ENCODE measurements around the gene ARHGAP24. TPM values are rescaled to one million over a fixed set of nuclear protein-coding genes. Genes with fewer than 3 reads are reported as not detected.

Gene ARHGAP24
- total and polyA plus RNA-seq, 12 donors: 0.72 to 53.4 (median 4.4) TPM

DNA sequence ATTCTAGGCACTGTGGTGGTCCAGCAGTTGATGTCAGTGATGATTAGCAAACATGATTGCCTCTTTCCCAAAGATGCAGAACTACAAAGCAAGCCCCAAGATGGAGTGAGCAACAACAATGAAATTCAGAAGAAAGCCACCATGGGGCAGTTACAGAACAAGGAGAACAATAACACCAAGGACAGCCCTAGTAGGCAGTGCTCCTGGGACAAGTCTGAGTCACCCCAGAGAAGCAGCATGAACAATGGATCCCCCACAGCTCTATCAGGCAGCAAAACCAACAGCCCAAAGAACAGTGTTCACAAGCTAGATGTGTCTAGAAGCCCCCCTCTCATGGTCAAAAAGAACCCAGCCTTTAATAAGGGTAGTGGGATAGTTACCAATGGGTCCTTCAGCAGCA is 519.6 kb downstream of the ARHGAP24 start:
- intact Hi-C loops (cut with DNase I): no loop called here
- no peak overlapping the region for H3K4me3 ChIP-seq
- H3K4me1 ChIP-seq (replicated peaks in 1 of 2): no peaks in the 10 kb centered on the region
- no peak for DNase-seq
- TF ChIP-seq, protein P1, sequence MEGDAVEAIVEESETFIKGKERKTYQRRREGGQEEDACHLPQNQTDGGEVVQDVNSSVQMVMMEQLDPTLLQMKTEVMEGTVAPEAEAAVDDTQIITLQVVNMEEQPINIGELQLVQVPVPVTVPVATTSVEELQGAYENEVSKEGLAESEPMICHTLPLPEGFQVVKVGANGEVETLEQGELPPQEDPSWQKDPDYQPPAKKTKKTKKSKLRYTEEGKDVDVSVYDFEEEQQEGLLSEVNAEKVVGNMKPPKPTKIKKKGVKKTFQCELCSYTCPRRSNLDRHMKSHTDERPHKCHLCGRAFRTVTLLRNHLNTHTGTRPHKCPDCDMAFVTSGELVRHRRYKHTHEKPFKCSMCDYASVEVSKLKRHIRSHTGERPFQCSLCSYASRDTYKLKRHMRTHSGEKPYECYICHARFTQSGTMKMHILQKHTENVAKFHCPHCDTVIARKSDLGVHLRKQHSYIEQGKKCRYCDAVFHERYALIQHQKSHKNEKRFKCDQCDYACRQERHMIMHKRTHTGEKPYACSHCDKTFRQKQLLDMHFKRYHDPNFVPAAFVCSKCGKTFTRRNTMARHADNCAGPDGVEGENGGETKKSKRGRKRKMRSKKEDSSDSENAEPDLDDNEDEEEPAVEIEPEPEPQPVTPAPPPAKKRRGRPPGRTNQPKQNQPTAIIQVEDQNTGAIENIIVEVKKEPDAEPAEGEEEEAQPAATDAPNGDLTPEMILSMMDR (IDR thresholded peaks at IDR 0.05): no peak
- no peak for TF ChIP-seq POLR2A (IDR thresholded peaks at IDR 0.05)
- H3K27ac ChIP-seq: no peak overlapping the region
- H3K27me3 ChIP-seq: no peaks in the 10 kb centered on the region
- H3K36me3 ChIP-seq (replicated peaks in 1 of 2): no peaks in the 10 kb centered on the region
- no peaks in the 10 kb centered on the region for H3K9me3 ChIP-seq (replicated peaks in 1 of 3)

DNA sequence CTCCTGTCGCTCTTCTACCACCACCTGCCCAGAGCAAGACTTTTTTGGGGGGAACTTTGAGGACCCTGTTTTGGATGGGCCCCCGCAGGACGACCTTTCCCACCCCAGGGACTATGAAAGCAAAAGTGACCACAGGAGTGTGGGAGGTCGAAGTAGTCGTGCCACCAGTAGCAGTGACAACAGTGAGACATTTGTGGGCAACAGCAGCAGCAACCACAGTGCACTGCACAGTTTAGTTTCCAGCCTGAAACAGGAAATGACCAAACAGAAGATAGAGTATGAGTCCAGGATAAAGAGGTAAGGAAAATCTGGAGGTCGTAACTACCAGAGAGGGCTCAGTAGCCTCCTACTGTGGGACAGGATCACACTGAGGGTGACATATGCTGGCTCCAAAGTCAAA is 520.4 kb downstream of the ARHGAP24 start:
- Histone ChIP-seq H3K36me3 (replicated peaks in 1 of 2) (no peaks in the 10 kb centered on the region), H3K27ac (no peak overlapping the region), H3K4me3 (no peak overlapping the region), H3K4me1 (replicated peaks in 1 of 2) (no peaks in the 10 kb centered on the region), H3K9me3 (replicated peaks in 1 of 3) (no peaks in the 10 kb centered on the region), H3K27me3 (no peaks in the 10 kb centered on the region)
- WGBS, 4 donors: 85 to 92% (median 85%) methylated on average over 6 of the region's 6 CpGs
- intact Hi-C loops (cut with DNase I): no loop called here
- no peak for DNase-seq
- TF ChIP-seq POLR2A (IDR thresholded peaks at IDR 0.05): no peak
- TF ChIP-seq, protein P1 (IDR thresholded peaks at IDR 0.05): no peak

DNA sequence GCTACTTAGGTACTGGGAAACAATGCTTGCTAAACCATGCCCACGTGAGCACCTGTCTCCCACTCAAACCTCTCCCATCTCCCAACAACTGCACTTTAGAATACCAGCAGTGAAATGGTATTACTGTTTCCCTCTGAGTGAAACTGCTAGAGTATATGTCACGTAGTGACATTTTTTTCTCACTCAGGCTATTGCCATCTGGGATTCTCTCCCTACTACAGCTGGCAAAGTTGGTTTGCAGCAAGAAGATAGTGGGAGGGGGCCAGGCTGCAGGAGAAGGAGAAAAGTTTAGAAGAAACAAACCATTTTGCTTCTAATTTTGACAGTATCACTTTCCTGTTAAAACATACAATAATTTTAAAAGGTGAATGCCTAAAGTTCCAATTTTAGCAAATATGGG is 526.6 kb downstream of the ARHGAP24 start:
- WGBS, 4 donors: 68 to 87% (median 83%) methylated on average over 2 of the region's 2 CpGs
- H3K36me3 ChIP-seq (replicated peaks in 1 of 2): no peaks in the 10 kb centered on the region
- intact Hi-C loops (cut with DNase I): no loop called here
- TF ChIP-seq POLR2A (IDR thresholded peaks at IDR 0.05): no peak
- TF ChIP-seq, protein P1 (IDR thresholded peaks at IDR 0.05): no peak
- H3K27ac ChIP-seq: no peak overlapping the region
- no peaks in the 10 kb centered on the region for H3K4me1 ChIP-seq (replicated peaks in 1 of 2)
- no peaks in the 10 kb centered on the region for H3K27me3 ChIP-seq
- H3K9me3 ChIP-seq (replicated peaks in 1 of 3): no peaks in the 10 kb centered on the region
- DNase-seq: no peak
- no peak overlapping the region for H3K4me3 ChIP-seq

DNA sequence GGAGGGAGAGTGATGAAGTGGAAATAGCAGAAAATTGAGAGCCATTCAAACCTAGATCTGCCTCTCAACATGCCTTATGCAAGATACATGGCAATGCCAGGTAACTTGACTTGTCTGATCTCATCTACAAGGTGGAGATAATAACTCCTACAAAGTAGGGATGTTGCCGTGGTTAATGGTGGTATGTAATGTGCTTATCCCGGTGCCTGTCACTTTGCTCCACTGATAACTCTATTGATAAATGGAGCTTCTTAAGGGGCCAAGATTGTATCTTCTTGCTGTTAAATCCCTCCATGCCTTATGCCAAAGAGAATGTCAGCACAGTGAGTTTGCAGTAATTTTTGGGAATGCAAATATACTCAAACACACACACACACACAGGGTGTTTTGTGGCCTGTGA is 529.1 kb downstream of the ARHGAP24 start:
- no peaks in the 10 kb centered on the region for H3K4me1 ChIP-seq (replicated peaks in 1 of 2)
- no peaks in the 10 kb centered on the region for H3K9me3 ChIP-seq (replicated peaks in 1 of 3)
- no peak for DNase-seq
- no peaks in the 10 kb centered on the region for H3K27me3 ChIP-seq
- 75 to 84% (median 80%) methylated on average over 2 of the region's 2 CpGs for WGBS, 4 donors
- no peak overlapping the region for H3K27ac ChIP-seq
- no peaks in the 10 kb centered on the region for H3K36me3 ChIP-seq (replicated peaks in 1 of 2)
- H3K4me3 ChIP-seq: no peak overlapping the region
- TF ChIP-seq, protein P1 (IDR thresholded peaks at IDR 0.05): no peak
- no peak for TF ChIP-seq POLR2A (IDR thresholded peaks at IDR 0.05)
- intact Hi-C loops (cut with DNase I): no loop called here
